ENCODE results near the gene CREB5. TPM values are rescaled to one million over a fixed set of nuclear protein-coding genes. Genes with fewer than 3 reads are reported as not detected.

The CREB5 gene
- total RNA-seq, 1 experiment from 2014 or later = 0.49 TPM

DNA sequence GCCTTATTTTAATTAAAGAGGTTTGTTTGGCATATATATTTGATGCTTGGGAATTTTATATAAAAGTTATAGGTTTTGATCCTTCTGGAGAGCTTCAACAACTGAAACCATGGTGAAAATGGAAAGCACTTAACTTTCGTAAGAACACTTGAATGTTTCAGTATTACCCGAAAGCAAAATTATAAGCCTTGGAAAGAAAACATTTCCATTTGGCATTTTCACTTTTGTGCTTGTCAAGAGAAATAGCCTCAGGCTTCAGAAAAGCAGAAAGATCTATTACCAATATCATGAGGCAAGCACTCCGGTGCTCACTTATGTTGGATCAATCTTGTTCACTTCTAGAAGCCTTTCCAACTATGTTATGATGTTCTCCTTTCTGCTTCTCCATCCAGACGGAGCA lies 289.9 kb downstream of the CREB5 start:
- ChIA-PET CTCF (no interaction called here), RAD21 (ENCODE audit: low non-redundant PET in 1 of 2, low total read pairs in 2 of 2, uncharacterized antibody in 2 of 2, unreplicated experiment in 2 of 2) (no interaction called here), POLR2A (no interaction called here)
- no TSS peak for BruUV-seq (replicated peaks)
- H3K27ac ChIP-seq (ENCODE audit: low read depth, low read length) = no peak overlapping the region
- no peak for ATAC-seq
- H3K9ac ChIP-seq (ENCODE audit: low read length) = no peak overlapping the region
- H3K36me3 ChIP-seq (ENCODE audit: control insufficient read depth in 1 of 2, insufficient read depth in 2 of 2, low read length in 2 of 2) = no peaks in the 10 kb centered on the region
- H3K79me2 ChIP-seq (ENCODE audit: insufficient read depth, low read length) = no peaks in the 10 kb centered on the region
- H2AFZ ChIP-seq (ENCODE audit: low read depth, low read length, poor library complexity, severe bottlenecking) = no peak overlapping the region
- H3K4me1 ChIP-seq (ENCODE audit: control insufficient read depth in 1 of 2, insufficient read depth in 2 of 2, low read length in 2 of 2) = no peaks in the 10 kb centered on the region
- H3K9me2 ChIP-seq (ENCODE audit: insufficient read depth) = no peaks in the 10 kb centered on the region
- no peak overlapping the region for H3K4me2 ChIP-seq (ENCODE audit: low read length)
- H3K27me3 ChIP-seq (ENCODE audit: insufficient read depth, low read length) = peaks cover 18% of the 10 kb centered on the region; the same call in 1 of the 2 replicates
- H4K20me1 ChIP-seq (ENCODE audit: insufficient read depth) = no peaks in the 10 kb centered on the region
- TF ChIP-seq, protein P1, sequence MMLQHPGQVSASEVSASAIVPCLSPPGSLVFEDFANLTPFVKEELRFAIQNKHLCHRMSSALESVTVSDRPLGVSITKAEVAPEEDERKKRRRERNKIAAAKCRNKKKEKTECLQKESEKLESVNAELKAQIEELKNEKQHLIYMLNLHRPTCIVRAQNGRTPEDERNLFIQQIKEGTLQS (IDR thresholded peaks at IDR 0.05) = no peak
- no peak for TF ChIP-seq POLR2A (IDR thresholded peaks at IDR 0.05; ENCODE audit: borderline replicate concordance, extremely low read depth, insufficient read depth, insufficient read length)
- TF ChIP-seq EGR1 (IDR thresholded peaks at IDR 0.05; ENCODE audit: low read depth) = no peak
- TF ChIP-seq CEBPB (IDR thresholded peaks at IDR 0.05; ENCODE audit: low read depth) = no peak
- no peak for TF ChIP-seq RAD21 (IDR thresholded peaks at IDR 0.05; ENCODE audit: low read depth)
- no peak for TF ChIP-seq FOSL1 (IDR thresholded peaks at IDR 0.05; ENCODE audit: low read depth)
- TF ChIP-seq JUND (IDR thresholded peaks at IDR 0.05) = no peak
- TF ChIP-seq SIN3A (IDR thresholded peaks at IDR 0.05; ENCODE audit: low read depth) = no peak
- TF ChIP-seq CBX3 (IDR thresholded peaks at IDR 0.05; ENCODE audit: low read depth) = no peak
- TF ChIP-seq ZFX (IDR thresholded peaks at IDR 0.05) = no peak
- TF ChIP-seq ELF1 (IDR thresholded peaks at IDR 0.05; ENCODE audit: borderline replicate concordance, low read depth) = no peak
- TF ChIP-seq YY1 (IDR thresholded peaks at IDR 0.05; ENCODE audit: extremely low read depth, insufficient replicate concordance, low read depth, low read length) = no peak
- no peak for TF ChIP-seq SP1 (IDR thresholded peaks at IDR 0.05; ENCODE audit: low read depth)
- TF ChIP-seq ZNF274 (IDR thresholded peaks at IDR 0.05; ENCODE audit: low read depth, low read length) = no peak
- no peak for TF ChIP-seq EZH2 (IDR thresholded peaks at IDR 0.05)
- TF ChIP-seq, protein P2, sequence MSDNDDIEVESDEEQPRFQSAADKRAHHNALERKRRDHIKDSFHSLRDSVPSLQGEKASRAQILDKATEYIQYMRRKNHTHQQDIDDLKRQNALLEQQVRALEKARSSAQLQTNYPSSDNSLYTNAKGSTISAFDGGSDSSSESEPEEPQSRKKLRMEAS (IDR thresholded peaks at IDR 0.05) = no peak
- no peak for TF ChIP-seq POLR2AphosphoS5 (IDR thresholded peaks at IDR 0.05; ENCODE audit: low read depth, low read length)
- no peak for TF ChIP-seq TCF7L2 (IDR thresholded peaks at IDR 0.05; ENCODE audit: borderline replicate concordance, extremely low read depth, insufficient read depth, insufficient read length)
- no peak for TF ChIP-seq EZH2phosphoT487 (IDR thresholded peaks at IDR 0.05; ENCODE audit: borderline replicate concordance)
- no peaks in the 10 kb centered on the region for H3K9me3 ChIP-seq (ENCODE audit: control insufficient read depth in 1 of 2, insufficient read depth in 1 of 2, low read depth in 1 of 2, low read length in 2 of 2)
- intact Hi-C loops (cut with micrococcal nuclease) = no loop called here
- H3K4me3 ChIP-seq (replicated peaks in 1 of 2; ENCODE audit: low read depth in 1 of 2, low read length in 2 of 2) = no peak overlapping the region
- no peak for DNase-seq (ENCODE audit: low read depth, low spot score)
